Endothelial cell of umbilical vein (primary cell): ENCODE data around the gene LGALS3. TPM values are rescaled to one million over a fixed set of nuclear protein-coding genes. Genes with fewer than 3 reads are reported as not detected.

Experiments used
- BruUV-seq: library from RNA; stranded (reverse); fragments of 400-500 nt; replicated peaks from 2 replicates; lab custom pipeline; 2021; lab: Mats Ljungman, UMichigan
- CTCF ChIA-PET: fragments of 300-600, 350-600 bp; sonication (Branson Sonifier 250); formaldehyde crosslinking; loops from one replicate; lab custom pipeline; 2021; ENCODE audit warnings: antibody characterized with exemption, inconsistent platforms; lab: Charles Lee
- POLR2A ChIA-PET: fragments of 300-600, 350-600 bp; sonication (Branson Sonifier 250); formaldehyde crosslinking; loops from one replicate; lab custom pipeline; 2021; ENCODE audit warnings: antibody characterized with exemption, inconsistent platforms; lab: Charles Lee
- DNase-seq: peaks from one replicate; pipeline ENCODE4 v3.0.0-alpha.2; 2011; ENCODE audit warnings: low read depth, low spot score
- FAIRE-seq: peaks from 2 replicates; lab custom pipeline; 2011; peaks lifted over from hg19 to GRCh38; lab: Jason Lieb, UNC
- H2AFZ ChIP-seq: 2 replicates; pipeline ENCODE4 v1.6.0; 2012; ENCODE audit warnings: low read depth, low read length, control low read depth, inconsistent platforms
- H3K27ac ChIP-seq: 2 replicates; pipeline ENCODE4 v1.5.1; 2011; ENCODE audit warnings: low read depth, mild to moderate bottlenecking, control low read depth, low read length, moderate library complexity; ENCODE audit not compliant: insufficient read depth
- H3K27me3 ChIP-seq, 2 experiments: 2 replicates each; pipeline versions ENCODE4 v1.6.0 to v1.6.1; 2011; ENCODE audit warnings: low read length in 2 of 2, mixed read lengths in 1 of 2; ENCODE audit not compliant: control insufficient read depth in 2 of 2, insufficient read depth in 2 of 2
- H3K36me3 ChIP-seq, 2 experiments: 2 replicates in 1 of 2; 3 replicates in 1 of 2; pipeline ENCODE4 v1.5.1; 2011; ENCODE audit warnings: low read length in 2 of 2, mild to moderate bottlenecking in 1 of 2, moderate library complexity in 1 of 2; ENCODE audit not compliant: control insufficient read depth in 2 of 2, insufficient read depth in 2 of 2; ENCODE audit errors: extremely low read depth in 1 of 2
- H3K4me1 ChIP-seq: 3 replicates; pipeline ENCODE4 v1.5.1; 2011; ENCODE audit warnings: mild to moderate bottlenecking, low read length; ENCODE audit not compliant: control insufficient read depth, insufficient read depth; ENCODE audit errors: extremely low read depth
- H3K4me2 ChIP-seq: 2 replicates; pipeline ENCODE4 v1.6.1; 2011; ENCODE audit warnings: low read length, control low read depth, mixed read lengths; ENCODE audit not compliant: insufficient read depth
- H3K4me3 ChIP-seq, 3 experiments: fragments of 200-600 bp in 1 of 3; sonication (generic), shearing (Covaris generic) in 1 of 3; replicated peaks in 1 of 3; 2 replicates each; pipeline ENCODE4 v1.5.1; 2011 to 2016; ENCODE audit warnings: control low read depth in 3 of 3, low read length in 3 of 3, mild to moderate bottlenecking in 2 of 3, inconsistent platforms in 1 of 3, low read depth in 1 of 3, moderate library complexity in 1 of 3; ENCODE audit not compliant: insufficient read depth in 1 of 3
- H3K79me2 ChIP-seq: 2 replicates; pipeline ENCODE4 v1.6.0; 2012; ENCODE audit warnings: low read length, inconsistent platforms; ENCODE audit not compliant: control insufficient read depth, insufficient read depth
- H3K9ac ChIP-seq: replicated peaks from 2 replicates; pipeline ENCODE3; 2011; ENCODE audit warnings: low read length, control low read depth; ENCODE audit not compliant: insufficient read depth; ENCODE audit errors: extremely low read depth
- H3K9me1 ChIP-seq: replicated peaks from 3 replicates; pipeline ENCODE4 v1.6.0; 2011; ENCODE audit warnings: mild to moderate bottlenecking, low read length; ENCODE audit not compliant: control insufficient read depth, insufficient read depth; ENCODE audit errors: extremely low read depth
- H3K9me3 ChIP-seq: replicated peaks from 2 replicates; pipeline ENCODE4 v1.5.1; 2012; ENCODE audit warnings: low read length, inconsistent platforms; ENCODE audit not compliant: control insufficient read depth, insufficient read depth
- H4K20me1 ChIP-seq: replicated peaks from 2 replicates; pipeline ENCODE3; 2011; ENCODE audit warnings: mild to moderate bottlenecking, low read length; ENCODE audit not compliant: control insufficient read depth, insufficient read depth; ENCODE audit errors: extremely low read depth
- CTCF ChIP-seq, 2 donors: IDR thresholded peaks; 1 replicate in 1 of 2; 2 replicates in 1 of 2; pipeline ENCODE4 v1.5.1; 2011; ENCODE audit warnings: low read length in 2 of 2, mild to moderate bottlenecking in 2 of 2, moderate library complexity in 2 of 2, control low read depth in 1 of 2, inconsistent platforms in 1 of 2, low read depth in 1 of 2; ENCODE audit not compliant: insufficient read depth in 1 of 2; ENCODE audit errors: extremely low read depth in 1 of 2
- EZH2 ChIP-seq: IDR thresholded peaks from 2 replicates; pipeline ENCODE4 v1.6.1; 2012; ENCODE audit warnings: borderline replicate concordance, low read depth, mild to moderate bottlenecking, moderate library complexity, low read length, inconsistent platforms; ENCODE audit not compliant: severe bottlenecking
- FOS ChIP-seq: IDR thresholded peaks from 2 replicates; pipeline ENCODE4 v1.6.1; 2011; ENCODE audit warnings: mild to moderate bottlenecking, low read length, moderate library complexity, borderline replicate concordance; ENCODE audit not compliant: insufficient read depth
- GATA2 ChIP-seq: IDR thresholded peaks from 2 replicates; pipeline ENCODE4 v1.7.0; 2011; ENCODE audit warnings: low read depth, mild to moderate bottlenecking, moderate library complexity, mixed read lengths, low read length; ENCODE audit not compliant: insufficient read length, insufficient read depth
- JUN ChIP-seq: IDR thresholded peaks from 2 replicates; pipeline ENCODE4 v1.6.1; 2011; ENCODE audit warnings: borderline replicate concordance, low read depth; ENCODE audit not compliant: insufficient read length, insufficient read depth
- MYC ChIP-seq: IDR thresholded peaks from one replicate; pipeline ENCODE4 v1.6.1; 2011; ENCODE audit warnings: mild to moderate bottlenecking, low read depth, low read length
- POLR2A ChIP-seq: IDR thresholded peaks from 2 replicates; pipeline ENCODE4 v1.6.1; 2012; ENCODE audit warnings: low read depth, mild to moderate bottlenecking, control low read depth, low read length
- POLR2AphosphoS5 ChIP-seq: IDR thresholded peaks from 2 replicates; pipeline ENCODE4 v1.6.1; 2012; ENCODE audit warnings: low read depth, mild to moderate bottlenecking, control low read depth, low read length, moderate library complexity; ENCODE audit not compliant: insufficient read depth
- dilution Hi-C: fragments of 300-500 bp; cut with MboI; formaldehyde crosslinking; loops from one replicate; pipeline ENCODE4 v1.15.0; 2019; ENCODE audit warnings: low sequenced_read_pairs; ENCODE audit not compliant: extremely low pct_ligation_motif_present
- intact Hi-C: fragments of 100-400 bp; cut with micrococcal nuclease; formaldehyde crosslinking; loops from one replicate; pipeline ENCODE4 v1.10.0; 2022
- polyA plus RNA-seq, 4 experiments: library from polyadenylated mRNA; depleted of rRNA in 3 of 4; stranded (reverse) in 3 of 4; unstranded in 1 of 4; fragments of >200 nt; gene quantifications; 2 replicates each; pipeline versions ENCODE4 v1.2.1 to v1.2.3, GENCODE V29; 2011 to 2012; ENCODE audit warnings: missing spikeins in 1 of 4
- total RNA-seq: library from RNA; stranded (reverse); gene quantifications from 2 replicates; pipeline ENCODE4 v1.2.3, GENCODE V29; 2021
- TF ChIP-seq, protein P1 (sequence below): IDR thresholded peaks from 2 replicates; pipeline ENCODE4 v1.6.1; 2011; ENCODE audit not compliant: insufficient read depth, insufficient read length

Gene LGALS3
- total and polyA plus RNA-seq, 2 donors (not counting 3 experiments of a cell fraction or from before 2014, with no cell fraction given), result 33.8 to 55.1 TPM

- Histone ChIP-seq H2AFZ (peak overlapping the region; percentile 89), H3K79me2 (no peaks in the 10 kb centered on the region), H4K20me1 (no peaks in the 10 kb centered on the region), H3K9me3 (no peaks in the 10 kb centered on the region), H3K9me1 (no peaks in the 10 kb centered on the region), H3K9ac (peak overlapping the region; percentile 90), H3K27me3 (no peaks in the 10 kb centered on the region), H3K36me3 (no peaks in the 10 kb centered on the region), H3K4me3 (no peak overlapping the region), H3K4me2 (peak overlapping the region; percentile 48), H3K4me1 (peaks cover 26% of the 10 kb centered on the region), H3K27ac (peak overlapping the region; percentile 99)
- intact Hi-C loops, result loop anchor here (1.0 kb wide), 1 partner anchor 21 kb away; the partner anchor contains the start of gene LGALS3
- CTCF ChIA-PET, result interaction anchor here (0.6 to 2.0 kb wide), 9 partner anchors 10 to 82 kb away, joined by 3 to 8 read pairs (median 4); partner anchors contain the start of gene MAPK1IP1L
- TF ChIP-seq POLR2A (no peak), EZH2 (no peak), CTCF (IDR thresholded peaks at IDR 0.05; ENCODE audit: extremely low read depth in 1 of 2, insufficient read depth in 1 of 2, low read depth in 1 of 2, low read length in 2 of 2) (no peak), MYC (peak; percentile 93), GATA2 (no peak), POLR2AphosphoS5 (peak; percentile 75), FOS (peak; percentile 93), JUN (peak; percentile 99)
- TF ChIP-seq, protein P1, sequence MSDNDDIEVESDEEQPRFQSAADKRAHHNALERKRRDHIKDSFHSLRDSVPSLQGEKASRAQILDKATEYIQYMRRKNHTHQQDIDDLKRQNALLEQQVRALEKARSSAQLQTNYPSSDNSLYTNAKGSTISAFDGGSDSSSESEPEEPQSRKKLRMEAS, result peak; percentile 96
- POLR2A ChIA-PET, result interaction anchor here (0.7 to 1.3 kb wide), 3 partner anchors 10 to 30 kb away, joined by 3 read pairs; no protein-coding TSS in a partner anchor
- dilution Hi-C loops, result no loop called here
- FAIRE-seq (peak; percentile 94), DNase-seq (peak; percentile 94)
- TSS peak; percentile 57 for BruUV-seq
These were observed 21.1 kb upstream of the LGALS3 start for GRCh38 chr14:55107766-55108554.
